A673 (cell line): Measurements from ENCODE around the gene RBM19. TPM values are rescaled to one million over a fixed set of nuclear protein-coding genes. Genes with fewer than 3 reads are reported as not detected.
"Not testable (repeated sequence)": the region's sequence is repeated elsewhere in the genome, so short reads cannot be mapped to it uniquely, and the experiment has no call there.

ENCODE experiments used
- BruUV-seq: library from RNA; stranded (reverse); fragments of 400-500 nt; replicated peaks from 2 replicates; lab custom pipeline; 2021; lab: Mats Ljungman, UMichigan
- CTCF ChIA-PET: fragments of 300-600 bp; sonication (Branson Sonifier 250); formaldehyde crosslinking; loops from one replicate; lab custom pipeline; 2022; ENCODE audit warnings: antibody characterized with exemption; lab: Charles Lee
- POLR2A ChIA-PET: fragments of 300-600 bp; sonication (Branson Sonifier 250); formaldehyde crosslinking; loops from one replicate; lab custom pipeline; 2022; ENCODE audit warnings: antibody characterized with exemption; ENCODE audit not compliant: low non-redundant PET; lab: Charles Lee
- DNase-seq: peaks from one replicate; pipeline ENCODE4 v3.0.0-alpha.2; 2015; ENCODE audit warnings: low spot score
- H3K27ac ChIP-seq: fragments of 200-600 bp; sonication (generic); 2 replicates; pipeline ENCODE4 v1.5.1; 2016; ENCODE audit warnings: mixed run types, low read depth, mild to moderate bottlenecking, mixed read lengths, antibody characterized with exemption, low read length; ENCODE audit not compliant: poor library complexity, severe bottlenecking
- H3K27me3 ChIP-seq: fragments of 200-600 bp; sonication (generic); replicated peaks from 2 replicates; pipeline ENCODE4 v1.6.1; 2017; ENCODE audit warnings: mixed run types, low read depth, mild to moderate bottlenecking, mixed read lengths, antibody characterized with exemption, low read length; ENCODE audit not compliant: insufficient read depth, poor library complexity
- H3K36me3 ChIP-seq: fragments of 200-600 bp; sonication (generic); 2 replicates; pipeline ENCODE4 v1.6.1; 2016; ENCODE audit warnings: mixed run types, mild to moderate bottlenecking, mixed read lengths, antibody characterized with exemption, low read length; ENCODE audit not compliant: insufficient read depth, poor library complexity, severe bottlenecking
- H3K4me1 ChIP-seq: fragments of 200-600 bp; sonication (generic); 2 replicates; pipeline ENCODE4 v1.6.1; 2017; ENCODE audit warnings: mixed run types, mild to moderate bottlenecking, mixed read lengths, antibody characterized with exemption, low read length; ENCODE audit not compliant: insufficient read depth, poor library complexity, severe bottlenecking
- H3K4me3 ChIP-seq: fragments of 200-600 bp; sonication (generic); 2 replicates; pipeline ENCODE4 v1.5.1; 2016; ENCODE audit warnings: low read depth, mixed run types, mild to moderate bottlenecking, mixed read lengths, low read length; ENCODE audit not compliant: poor library complexity, severe bottlenecking
- H3K9me3 ChIP-seq: fragments of 200-600 bp; sonication (generic); 2 replicates; pipeline ENCODE4 v1.6.1; 2016; ENCODE audit warnings: mixed run types, low read depth, mild to moderate bottlenecking, mixed read lengths, antibody characterized with exemption, low read length; ENCODE audit not compliant: poor library complexity, severe bottlenecking
- EZH2 ChIP-seq: fragments of 200-600 bp; sonication (generic); IDR thresholded peaks from 2 replicates; pipeline ENCODE4 v1.6.1; 2017; ENCODE audit warnings: borderline replicate concordance, low read depth, mild to moderate bottlenecking, mixed read lengths, antibody characterized with exemption, low read length; ENCODE audit not compliant: poor library complexity, severe bottlenecking
- intact Hi-C: fragments of 100-400 bp; cut with micrococcal nuclease; formaldehyde crosslinking; loops from one replicate; pipeline ENCODE4 v1.10.0; 2022; ENCODE audit not compliant: unreplicated experiment
- total RNA-seq: library from RNA; stranded (reverse); gene quantifications from 2 replicates; pipeline ENCODE4 v1.2.3, GENCODE V29; 2021
- TF ChIP-seq, protein P1 (sequence below): fragments of 300-800, 200-600 bp; sonication (generic); conservative IDR thresholded peaks from 2 replicates; pipeline ENCODE4 v1.5.1; 2017; ENCODE audit warnings: low read depth, mild to moderate bottlenecking, antibody characterized with exemption, low read length, moderate library complexity, mixed read lengths

RBM19 gene
- total RNA-seq, 1 experiment from 2014 or later: 47.1 TPM

DNA sequence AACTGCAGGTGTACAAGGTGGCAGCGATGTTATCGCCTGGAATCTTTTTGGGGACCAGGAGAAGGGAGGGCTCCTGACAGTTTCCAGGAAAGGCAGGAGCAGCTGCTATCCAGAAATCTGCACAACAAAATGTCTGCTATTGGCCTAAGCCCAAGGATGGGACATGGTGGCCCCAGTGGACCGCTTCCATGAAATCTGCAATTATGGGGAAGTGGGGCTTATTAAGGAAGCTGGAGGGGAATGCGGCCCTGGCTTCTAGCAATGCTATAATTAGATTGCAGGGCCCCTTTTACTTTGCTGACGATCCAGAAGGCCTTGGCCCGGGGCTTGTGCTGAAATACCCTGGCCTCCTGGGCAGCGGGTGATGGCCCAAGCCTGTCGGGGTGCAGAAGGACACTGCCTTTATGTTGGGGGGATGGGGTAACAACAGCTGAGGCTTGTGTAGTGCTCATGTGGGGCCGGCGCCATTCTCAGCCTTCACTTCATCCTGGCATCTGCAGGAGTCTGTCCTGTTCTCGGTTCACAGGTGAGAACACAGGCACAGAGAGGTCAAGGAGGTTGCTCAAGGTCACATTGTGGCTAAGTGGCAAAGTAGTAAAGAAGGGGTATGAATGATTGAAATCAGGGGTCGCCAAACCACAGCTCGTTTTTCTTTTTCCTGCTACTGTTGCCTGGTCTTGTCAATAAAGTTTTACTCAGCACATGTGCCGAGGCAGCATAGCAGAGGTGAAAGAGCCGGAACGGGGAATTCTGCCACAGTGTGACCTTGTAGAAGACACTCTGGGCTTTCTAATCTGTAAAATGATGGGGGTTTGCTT, 153.5 kb downstream of the RBM19 start:
- no peaks in the 10 kb centered on the region for H3K9me3 ChIP-seq
- intact Hi-C loops: no loop called here
- no peak overlapping the region for H3K27ac ChIP-seq
- H3K4me3 ChIP-seq: no peak overlapping the region
- POLR2A ChIA-PET: no interaction called here
- no peaks in the 10 kb centered on the region for H3K36me3 ChIP-seq
- no peaks in the 10 kb centered on the region for H3K27me3 ChIP-seq
- no TSS peak for BruUV-seq
- no peak for DNase-seq
- CTCF ChIA-PET: no interaction called here
- TF ChIP-seq, protein P1, sequence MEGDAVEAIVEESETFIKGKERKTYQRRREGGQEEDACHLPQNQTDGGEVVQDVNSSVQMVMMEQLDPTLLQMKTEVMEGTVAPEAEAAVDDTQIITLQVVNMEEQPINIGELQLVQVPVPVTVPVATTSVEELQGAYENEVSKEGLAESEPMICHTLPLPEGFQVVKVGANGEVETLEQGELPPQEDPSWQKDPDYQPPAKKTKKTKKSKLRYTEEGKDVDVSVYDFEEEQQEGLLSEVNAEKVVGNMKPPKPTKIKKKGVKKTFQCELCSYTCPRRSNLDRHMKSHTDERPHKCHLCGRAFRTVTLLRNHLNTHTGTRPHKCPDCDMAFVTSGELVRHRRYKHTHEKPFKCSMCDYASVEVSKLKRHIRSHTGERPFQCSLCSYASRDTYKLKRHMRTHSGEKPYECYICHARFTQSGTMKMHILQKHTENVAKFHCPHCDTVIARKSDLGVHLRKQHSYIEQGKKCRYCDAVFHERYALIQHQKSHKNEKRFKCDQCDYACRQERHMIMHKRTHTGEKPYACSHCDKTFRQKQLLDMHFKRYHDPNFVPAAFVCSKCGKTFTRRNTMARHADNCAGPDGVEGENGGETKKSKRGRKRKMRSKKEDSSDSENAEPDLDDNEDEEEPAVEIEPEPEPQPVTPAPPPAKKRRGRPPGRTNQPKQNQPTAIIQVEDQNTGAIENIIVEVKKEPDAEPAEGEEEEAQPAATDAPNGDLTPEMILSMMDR: no peak
- no peak for TF ChIP-seq EZH2
- no peaks in the 10 kb centered on the region for H3K4me1 ChIP-seq

DNA sequence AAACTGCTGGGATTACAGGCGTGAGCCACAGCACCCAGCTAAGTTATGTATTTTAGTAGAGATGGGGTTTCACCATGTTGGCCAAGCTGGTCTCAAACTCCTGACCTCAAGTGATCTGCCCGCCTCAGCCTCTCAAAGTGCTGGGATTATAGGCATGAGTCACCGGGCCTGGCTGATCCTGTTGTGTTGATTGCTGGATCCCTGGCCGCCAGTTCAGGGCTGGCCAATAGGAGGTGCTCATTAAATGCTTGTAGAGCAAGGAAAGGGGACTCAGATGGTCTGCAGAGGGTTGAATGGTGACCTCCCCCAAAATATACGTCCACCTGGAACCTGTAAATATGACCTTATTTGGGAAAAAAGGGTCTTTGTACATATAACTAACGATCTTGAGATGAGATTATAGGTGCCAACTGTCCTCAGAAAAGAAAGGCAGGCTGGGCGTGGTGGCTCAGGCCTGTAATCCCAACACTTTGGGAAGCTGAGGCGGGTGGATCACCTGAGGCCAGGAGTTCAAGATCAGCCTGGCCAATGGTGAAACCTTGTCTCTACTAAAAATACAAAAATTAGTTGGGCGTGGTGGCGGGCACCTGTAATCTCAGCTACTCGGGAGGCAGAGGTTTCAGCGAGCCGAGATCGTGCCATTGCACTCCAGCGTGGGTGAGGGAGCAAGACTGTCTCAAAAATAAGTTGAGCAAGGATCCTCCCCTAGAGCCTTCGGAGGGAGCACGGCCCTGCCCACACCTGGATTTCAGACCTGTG, 156.5 kb downstream of the RBM19 start:
- H3K4me1 ChIP-seq, intact Hi-C loops, H3K9me3 ChIP-seq, H3K4me3 ChIP-seq, DNase-seq, CTCF ChIA-PET, H3K27me3 ChIP-seq, H3K27ac ChIP-seq, POLR2A ChIA-PET, H3K36me3 ChIP-seq, BruUV-seq: not testable (repeated sequence)

DNA sequence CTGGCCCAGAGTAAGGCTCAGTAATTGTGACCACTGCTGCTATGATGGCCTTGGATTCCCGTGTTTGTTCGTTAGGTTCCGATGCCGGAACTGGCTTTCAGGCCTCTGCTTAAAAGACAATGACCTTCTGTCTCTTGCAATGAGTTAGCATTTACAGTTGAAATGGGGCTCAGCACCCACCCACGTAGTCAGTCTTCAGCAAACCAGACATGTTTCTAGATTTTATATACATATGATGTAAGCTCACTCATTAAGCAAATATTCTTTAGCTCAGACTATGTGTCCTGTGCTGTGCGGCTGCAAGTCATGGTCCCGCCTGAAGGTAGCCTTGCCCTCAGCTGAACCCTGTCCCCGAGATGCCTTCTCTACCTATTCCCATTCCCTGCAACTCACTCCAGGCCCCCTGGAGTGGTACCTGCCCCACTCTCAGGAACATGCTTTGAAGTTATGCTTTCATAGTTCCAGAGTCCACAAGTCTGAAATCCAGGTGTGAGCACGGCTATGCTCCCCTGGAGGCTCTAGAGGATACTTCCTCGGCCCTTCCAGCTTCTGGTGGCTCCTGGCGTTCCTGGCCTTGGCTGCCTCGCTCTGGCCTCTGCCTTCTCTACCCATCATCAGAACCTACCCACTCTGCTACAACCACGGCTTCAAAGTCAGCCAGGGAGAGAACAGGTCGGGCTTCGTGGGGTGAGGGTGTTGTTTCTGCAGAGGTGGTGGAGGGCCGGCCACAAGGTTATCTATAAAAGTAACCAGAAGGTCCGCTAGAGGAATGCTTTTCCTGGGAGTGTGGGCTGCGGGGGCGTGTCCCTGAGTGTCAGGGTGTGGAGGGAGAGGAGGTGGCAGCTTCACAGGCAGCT, 157.8 kb downstream of the RBM19 start:
- H3K9me3 ChIP-seq: no peaks in the 10 kb centered on the region
- no peak overlapping the region for H3K27ac ChIP-seq
- TF ChIP-seq, protein P1: no peak
- TF ChIP-seq EZH2: no peak
- no peak for DNase-seq
- BruUV-seq: no TSS peak
- intact Hi-C loops: no loop called here
- ChIA-PET POLR2A (no interaction called here), CTCF (no interaction called here)
- H3K4me3 ChIP-seq: no peak overlapping the region
- no peaks in the 10 kb centered on the region for H3K27me3 ChIP-seq
- H3K4me1 ChIP-seq: no peaks in the 10 kb centered on the region
- H3K36me3 ChIP-seq: no peaks in the 10 kb centered on the region
